GM08714 (cell line): ENCODE results near the gene ST6GALNAC4.
A peak's percentile ranks its signal among the peaks of the same experiment; 100 is the strongest.

Experiments used
- H3K4me3 ChIP-seq: fragments of 200-500 bp; sonication (Bioruptor generic); 2 replicates; pipeline ENCODE4 v1.5.1; 2014; ENCODE audit warnings: mild to moderate bottlenecking, low read length, inconsistent platforms
- ZNF274 ChIP-seq: IDR thresholded peaks from 2 replicates; pipeline ENCODE4 v1.6.1; 2012; ENCODE audit warnings: mild to moderate bottlenecking, low read depth, low read length

ST6GALNAC4 gene

DNA sequence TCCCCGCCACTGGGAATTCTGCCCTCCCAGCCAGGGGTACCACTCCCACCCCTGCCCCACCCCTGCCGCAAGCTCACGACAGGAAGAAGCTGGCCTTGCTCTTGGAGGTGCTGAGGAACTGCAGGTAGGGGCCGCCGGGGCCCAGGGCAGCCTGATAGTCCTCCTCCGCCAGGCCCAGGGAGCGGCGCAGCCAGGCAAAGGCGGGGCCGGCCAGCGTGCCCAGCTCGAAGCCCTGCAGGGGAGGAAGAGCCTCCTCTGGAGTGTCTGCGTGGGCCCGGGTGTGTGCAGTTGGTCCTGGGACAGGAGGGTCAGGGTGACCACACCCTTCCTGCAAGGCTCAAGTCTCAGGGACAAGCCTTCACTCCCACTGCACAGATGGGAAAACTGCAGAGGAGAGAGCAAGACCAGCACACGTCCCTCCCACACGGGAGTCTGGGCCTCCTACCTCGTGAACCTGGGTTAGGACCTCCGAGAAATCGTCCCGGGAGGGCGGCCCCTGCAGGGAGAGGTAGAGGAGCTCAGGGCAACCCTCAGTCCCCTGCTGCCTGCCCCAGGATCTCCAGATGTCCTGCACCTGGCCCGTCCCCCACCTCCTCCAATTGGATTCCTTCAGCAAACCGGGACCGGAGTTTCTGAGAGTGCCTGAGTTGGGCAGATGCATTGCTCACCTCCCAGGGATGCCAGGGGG is 11.3 kb upstream of the ST6GALNAC4 start:
- TF ChIP-seq ZNF274: no peak
- H3K4me3 ChIP-seq: no peak overlapping the region

DNA sequence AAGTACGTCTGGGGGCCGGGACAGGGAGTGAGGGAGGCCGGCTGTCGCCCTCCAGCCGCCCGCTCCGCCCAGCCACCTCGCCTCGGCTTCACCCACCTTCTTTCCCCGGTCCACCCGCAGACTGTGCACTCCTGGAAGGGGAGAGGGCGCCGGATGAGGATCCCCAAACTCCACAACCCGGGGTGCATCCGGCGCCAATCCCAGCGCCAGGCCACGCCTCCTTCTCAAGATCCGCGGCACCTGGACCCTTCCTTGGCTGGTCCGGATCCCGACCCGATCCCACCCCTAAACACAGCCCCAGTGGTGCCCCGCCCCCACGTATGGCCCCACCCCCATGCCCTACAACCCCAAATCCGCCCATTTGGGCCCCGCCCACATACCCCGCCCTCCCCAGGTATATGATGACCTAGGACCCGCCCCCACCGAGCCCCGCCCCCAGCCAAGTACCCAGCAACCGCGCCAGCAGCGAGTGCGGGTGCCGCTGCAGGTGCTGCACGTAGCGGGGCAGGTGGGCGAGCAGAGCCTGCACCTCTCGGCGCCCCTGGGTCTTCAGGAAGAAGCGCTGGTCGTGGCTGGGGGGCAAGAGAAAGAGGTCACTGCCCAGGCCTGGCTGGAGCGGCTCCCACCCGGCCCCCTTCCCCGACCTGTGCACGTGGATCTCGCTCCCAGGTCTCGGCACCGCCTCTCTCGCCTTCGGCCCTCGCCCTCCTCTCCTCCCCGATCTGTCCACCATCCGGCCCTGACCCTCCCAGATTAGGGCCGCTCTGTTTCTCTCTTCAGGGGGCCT is 10.6 kb upstream of the ST6GALNAC4 start:
- H3K4me3 ChIP-seq: no peak overlapping the region
- TF ChIP-seq ZNF274: no peak

DNA sequence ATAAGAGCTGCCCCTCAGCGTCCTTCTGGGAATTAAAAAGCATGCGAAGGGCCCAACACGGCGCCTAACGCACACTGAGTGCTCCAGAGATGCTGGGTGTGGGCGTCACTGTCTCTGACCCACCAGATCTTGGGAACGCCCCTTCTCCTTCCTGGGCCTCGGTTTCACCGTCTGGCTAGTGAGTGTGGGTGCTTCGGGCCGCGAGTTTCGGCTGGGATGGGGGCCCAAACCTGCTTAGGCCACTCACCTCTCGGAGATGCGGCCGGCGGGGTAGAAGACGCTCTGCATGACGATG is 10.0 kb upstream of the ST6GALNAC4 start:
- H3K4me3 ChIP-seq: no peak overlapping the region
- TF ChIP-seq ZNF274: no peak

DNA sequence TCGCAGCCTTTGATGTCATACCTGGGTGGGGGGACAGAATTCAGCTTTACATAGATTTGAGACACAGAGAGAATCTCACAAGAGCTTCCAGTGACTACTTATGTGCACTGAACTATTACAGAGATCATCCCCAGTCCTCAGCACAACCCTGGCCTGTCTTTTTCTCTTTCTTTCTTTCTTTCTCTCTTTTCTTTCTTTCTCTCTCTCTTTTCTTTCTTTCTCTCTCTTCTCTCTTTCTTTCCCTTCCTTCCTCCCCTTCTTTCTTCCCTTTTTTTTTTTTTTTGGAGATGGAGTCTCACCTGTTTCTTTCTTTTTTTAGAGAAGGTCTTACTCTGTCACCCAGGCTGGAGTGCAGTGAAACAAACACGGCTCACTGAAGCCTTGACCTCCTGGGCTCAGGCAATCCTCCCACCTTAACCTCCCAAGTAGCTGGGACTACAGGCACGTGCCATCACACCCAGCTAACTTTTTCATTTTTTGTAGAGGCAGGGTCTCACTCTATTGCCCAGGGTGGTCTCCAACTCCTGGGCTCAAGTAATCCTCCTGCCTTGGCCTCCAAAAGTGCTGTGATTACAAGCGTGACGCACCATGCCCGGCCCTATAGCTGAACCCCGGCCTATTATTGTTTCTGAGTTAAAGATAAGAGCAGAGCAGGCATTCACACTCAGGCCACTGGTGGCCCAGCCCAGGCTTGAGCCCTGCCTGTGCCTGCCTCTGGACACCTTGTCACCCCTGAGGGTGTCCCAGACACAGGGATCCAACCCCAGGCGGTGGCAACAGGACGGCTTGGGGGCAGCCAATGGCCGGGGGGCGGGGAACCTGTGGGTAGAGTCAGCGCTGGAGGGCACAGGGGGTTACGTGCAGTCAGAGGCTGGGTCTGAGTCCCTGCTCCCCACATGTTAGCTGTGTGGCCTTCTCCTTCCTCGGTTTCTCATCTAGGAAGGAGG is 9.4 kb upstream of the ST6GALNAC4 start:
- no peak for TF ChIP-seq ZNF274
- H3K4me3 ChIP-seq: no peak overlapping the region

DNA sequence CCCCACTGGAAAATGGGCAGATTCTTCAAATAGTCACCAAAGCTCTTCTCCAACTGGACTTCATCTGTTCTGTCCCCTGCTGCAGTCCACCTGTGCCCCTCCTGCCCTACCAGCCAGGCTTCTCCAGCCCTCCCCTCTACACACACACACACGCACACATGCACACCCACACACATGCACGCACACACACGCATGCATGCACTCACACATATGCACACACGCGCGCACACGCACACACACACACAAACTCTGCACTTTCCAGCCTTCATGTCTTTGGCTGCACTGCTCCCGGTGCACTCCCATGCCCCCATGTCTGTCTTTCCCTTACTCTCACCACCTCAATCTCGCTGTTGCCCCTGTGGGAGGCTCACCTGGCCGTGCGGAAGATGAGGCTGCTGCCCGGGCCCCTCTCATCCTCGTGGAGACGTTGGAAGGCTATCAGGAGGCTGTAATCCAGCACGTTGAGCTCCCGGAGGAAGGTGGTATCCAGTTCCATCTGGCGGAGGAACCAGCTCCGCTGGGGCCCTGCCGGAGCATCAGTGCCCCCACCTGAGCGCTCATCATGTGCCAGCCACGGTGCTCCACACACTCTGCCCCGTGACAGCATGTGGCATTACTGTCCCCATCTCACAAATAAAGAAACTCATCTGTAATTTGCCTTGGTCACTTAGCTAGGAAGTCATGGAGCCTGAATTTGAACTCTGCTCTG is 8.0 kb upstream of the ST6GALNAC4 start:
- no peak overlapping the region for H3K4me3 ChIP-seq
- no peak for TF ChIP-seq ZNF274

DNA sequence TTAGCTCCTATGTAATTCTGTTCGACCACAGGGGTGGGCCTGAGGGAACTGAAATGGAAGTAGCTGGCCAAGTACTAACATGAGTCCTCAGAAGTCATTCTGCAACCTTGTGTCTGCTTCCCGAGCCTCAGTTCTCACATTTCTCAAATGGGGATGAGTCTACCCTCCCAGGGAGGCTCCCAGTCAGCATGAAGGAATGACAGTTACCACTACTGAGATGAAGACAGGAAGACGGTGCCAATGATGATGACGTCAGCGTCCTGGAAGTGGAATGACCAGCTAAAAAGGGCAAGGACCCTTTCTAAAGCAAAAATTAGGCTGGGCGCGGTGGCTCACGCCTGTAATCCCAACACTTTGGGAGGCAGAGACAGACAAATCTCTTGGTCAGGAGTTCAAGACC is 6.9 kb upstream of the ST6GALNAC4 start:
- TF ChIP-seq ZNF274: no peak
- no peak overlapping the region for H3K4me3 ChIP-seq

DNA sequence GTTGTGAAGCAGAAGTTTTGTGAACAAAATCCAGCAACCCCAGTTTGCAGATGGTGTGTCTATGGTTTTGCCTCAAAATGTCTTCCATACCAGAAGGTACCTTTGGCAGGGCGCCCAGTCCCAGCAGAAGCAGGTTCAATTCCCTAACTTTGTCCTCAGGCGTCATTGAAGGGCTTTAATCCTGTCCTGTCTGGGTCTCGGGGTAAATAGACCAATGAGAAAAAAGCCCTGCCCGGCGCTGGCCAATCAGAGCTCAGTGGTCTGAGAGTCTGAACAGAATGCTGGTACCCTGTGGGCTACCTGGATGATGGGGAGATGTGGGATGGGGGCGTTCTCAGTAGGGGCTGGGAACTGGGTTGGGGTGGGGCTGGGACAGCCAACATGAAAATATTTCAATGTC is 6.2 kb upstream of the ST6GALNAC4 start:
- TF ChIP-seq ZNF274: no peak

DNA sequence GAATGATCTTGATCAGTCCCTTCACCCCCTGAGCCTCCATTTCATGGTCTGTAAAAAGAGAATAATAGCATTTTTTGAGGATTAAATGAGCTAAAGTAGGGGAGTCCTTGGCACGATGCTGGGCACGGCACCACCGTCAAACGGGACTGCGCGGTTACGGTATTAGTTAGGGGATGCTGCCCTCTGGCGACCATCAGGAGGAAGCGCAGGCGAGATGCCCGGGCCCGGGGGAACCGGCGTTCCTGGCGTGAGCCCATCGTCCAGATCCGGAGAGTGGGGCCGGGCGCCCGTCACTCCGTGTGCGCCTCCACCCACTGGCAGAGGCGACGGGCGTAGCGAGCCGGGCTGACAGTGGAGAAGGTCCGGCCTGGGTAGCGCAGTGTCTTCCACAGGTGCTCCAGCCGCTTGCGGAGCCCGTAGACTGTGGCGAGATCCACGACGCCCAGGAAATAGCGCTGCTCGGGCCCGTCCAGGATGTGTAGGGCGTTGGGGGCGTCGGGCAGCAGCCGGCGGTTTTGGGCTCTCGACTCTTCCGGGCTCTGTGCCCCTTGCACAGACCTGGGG is 4.8 kb upstream of the ST6GALNAC4 start:
- TF ChIP-seq ZNF274: no peak
- no peak overlapping the region for H3K4me3 ChIP-seq

More for the DNA sequence above, 6.2 kb upstream of the ST6GALNAC4 start:
- H3K4me3 ChIP-seq: no peak overlapping the region

DNA sequence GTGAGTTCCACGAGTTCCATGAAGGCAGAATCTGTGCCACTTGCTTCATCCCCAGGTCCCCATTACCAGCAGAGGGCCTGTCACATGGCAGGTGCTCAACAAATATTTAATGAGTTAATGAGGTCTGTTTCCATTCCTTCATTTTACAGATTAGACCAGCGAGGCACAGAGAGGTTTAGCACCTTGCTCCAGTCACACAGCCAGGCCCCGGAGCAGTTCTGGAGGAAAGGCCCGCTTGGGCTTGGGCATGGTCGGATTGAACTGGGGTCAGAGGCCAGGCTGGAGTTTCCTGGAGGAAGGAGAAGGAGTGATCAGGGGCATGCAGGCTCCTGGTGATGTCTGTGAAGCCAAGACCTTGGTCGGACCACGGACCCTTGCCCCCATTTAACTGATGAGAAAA is 4.0 kb upstream of the ST6GALNAC4 start:
- H3K4me3 ChIP-seq: no peak overlapping the region
- TF ChIP-seq ZNF274: no peak

DNA sequence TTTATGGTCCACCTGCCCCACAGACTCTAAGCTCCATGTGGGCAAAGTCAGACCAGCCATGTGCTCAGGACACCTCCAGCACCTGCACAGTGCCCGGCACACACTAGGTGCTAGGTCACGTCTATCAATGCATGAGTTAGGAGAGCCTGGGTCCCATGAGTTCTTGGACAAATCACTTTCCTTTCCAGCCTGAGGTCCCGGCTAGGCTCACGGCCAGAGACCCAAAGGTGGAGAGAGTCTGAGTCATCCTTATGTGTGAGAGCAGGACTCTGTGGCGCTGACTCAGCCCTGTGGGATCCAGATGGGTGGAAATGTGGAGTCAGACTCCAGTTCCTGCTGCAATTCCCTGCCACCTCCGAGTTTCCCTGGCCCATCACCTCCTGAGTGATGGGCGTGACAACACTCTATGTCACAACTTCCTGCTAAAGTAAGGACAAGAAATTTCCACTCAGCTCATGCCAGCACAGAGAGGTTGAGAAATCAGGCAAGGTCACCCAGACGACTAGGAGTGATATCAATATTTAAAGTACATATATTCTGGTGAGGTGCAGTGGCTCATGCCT is 2.5 kb upstream of the ST6GALNAC4 start:
- no peak overlapping the region for H3K4me3 ChIP-seq
- no peak for TF ChIP-seq ZNF274

DNA sequence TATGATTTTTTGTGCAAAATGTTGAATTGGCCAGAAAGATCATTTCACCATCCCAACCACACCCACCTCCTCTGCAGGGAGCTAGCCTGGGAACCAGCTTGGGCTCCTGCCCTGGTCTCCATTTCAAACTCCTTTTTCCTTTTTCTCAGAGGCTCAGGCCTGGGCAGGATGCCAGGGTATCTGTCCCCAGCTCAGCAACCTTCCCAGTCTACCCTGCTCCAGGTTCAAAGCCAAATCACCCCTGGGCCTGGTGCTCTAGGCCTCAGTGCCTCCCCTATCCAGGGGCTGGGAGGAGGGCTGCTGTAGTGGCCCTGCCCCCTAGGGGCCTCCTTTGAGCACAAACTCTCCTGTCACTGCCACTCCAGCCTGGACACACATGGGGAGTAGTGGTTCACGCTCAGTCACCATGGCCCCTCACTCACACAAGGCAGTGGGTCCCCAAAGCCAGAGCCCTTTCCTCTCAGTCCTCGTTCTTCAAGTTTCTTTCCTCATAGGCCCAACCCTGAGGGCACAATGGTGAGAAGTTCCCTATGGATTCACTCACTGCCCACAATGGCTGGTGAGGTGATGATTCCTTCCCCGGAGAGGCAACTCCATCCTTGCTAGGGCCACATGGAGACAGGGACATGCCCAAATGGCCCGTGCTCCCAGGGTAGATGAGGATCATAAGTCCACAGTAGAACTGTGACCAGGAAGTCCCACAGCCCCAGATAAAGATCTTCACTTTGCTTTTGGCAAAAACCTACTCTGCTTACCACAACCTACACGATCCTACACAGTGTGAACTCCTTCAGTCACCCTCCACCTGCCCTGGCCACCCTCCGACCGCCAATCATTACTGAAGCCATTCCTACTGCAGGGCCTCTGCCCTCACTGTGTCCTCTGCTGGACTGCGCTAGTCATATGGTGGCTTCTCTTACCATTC is 1.6 kb upstream of the ST6GALNAC4 start:
- no peak overlapping the region for H3K4me3 ChIP-seq
- TF ChIP-seq ZNF274: no peak

DNA sequence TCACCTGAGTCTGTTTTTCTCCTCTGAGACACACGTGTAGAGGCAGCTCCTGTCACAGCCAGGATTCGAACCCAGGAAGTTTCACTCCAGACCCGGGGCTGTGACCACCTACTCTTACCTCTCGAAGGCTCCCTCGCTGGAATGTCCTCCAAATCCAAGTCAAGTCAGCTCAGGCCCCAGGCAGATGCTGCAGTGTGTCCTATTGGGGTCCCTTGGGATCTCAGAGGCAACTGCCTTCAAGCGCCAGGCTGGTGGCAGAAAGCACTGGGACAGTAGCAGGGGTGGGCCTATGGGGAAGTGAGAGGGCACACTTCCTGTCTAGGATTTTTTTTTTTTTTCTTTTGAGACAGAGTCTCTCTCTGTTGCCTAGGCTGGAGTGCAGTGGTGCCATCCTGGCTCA is 762 bp upstream of the ST6GALNAC4 start:
- TF ChIP-seq ZNF274: no peak
- peak overlapping the region; percentile 47; the same call in 1 of the 2 replicates for H3K4me3 ChIP-seq
